Measurements from ENCODE around the gene NPAS3. TPM values are rescaled to one million over a fixed set of nuclear protein-coding genes. Genes with fewer than 3 reads are reported as not detected.

Gene NPAS3
- total RNA-seq, 1 donor from 2014 or later: 0.95 TPM

GRCh38 chr14:33539918-33540357, 601.3 kb downstream of the NPAS3 start:
- intact Hi-C loops (cut with DNase I): no loop called here
- H3K4me1 ChIP-seq: no peaks in the 10 kb centered on the region
- ATAC-seq: no peak

GRCh38 chr14:33541171-33541570, 602.5 kb downstream of the NPAS3 start:
- no peak overlapping the region for H3K27ac ChIP-seq
- intact Hi-C loops (cut with DNase I): no loop called here
- no peaks in the 10 kb centered on the region for H3K36me3 ChIP-seq
- ATAC-seq: no peak
- DNase-seq: no peak
- no peak for TF ChIP-seq CTCF (IDR thresholded peaks at IDR 0.05)
- H3K4me1 ChIP-seq: no peaks in the 10 kb centered on the region
- no peaks in the 10 kb centered on the region for H3K27me3 ChIP-seq (ENCODE audit: low read depth)
- no peaks in the 10 kb centered on the region for H3K9me3 ChIP-seq
- H3K4me3 ChIP-seq: no peak overlapping the region

More at GRCh38 chr14:33539918-33540357, 601.3 kb downstream of the NPAS3 start:
- TF ChIP-seq CTCF (IDR thresholded peaks at IDR 0.05): no peak
- Histone ChIP-seq H3K9me3 (no peaks in the 10 kb centered on the region), H3K4me3 (no peak overlapping the region), H3K36me3 (no peaks in the 10 kb centered on the region), H3K27me3 (ENCODE audit: low read depth) (no peaks in the 10 kb centered on the region), H3K27ac (no peak overlapping the region)
- DNase-seq: no peak

GRCh38 chr14:33542338-33543287, 603.9 kb downstream of the NPAS3 start:
- no peak for ATAC-seq
- no peaks in the 10 kb centered on the region for H3K27me3 ChIP-seq (ENCODE audit: low read depth)
- DNase-seq: no peak
- no peak overlapping the region for H3K4me3 ChIP-seq
- no peak overlapping the region for H3K27ac ChIP-seq
- no peaks in the 10 kb centered on the region for H3K4me1 ChIP-seq
- H3K9me3 ChIP-seq: no peaks in the 10 kb centered on the region
- TF ChIP-seq CTCF (IDR thresholded peaks at IDR 0.05): no peak
- H3K36me3 ChIP-seq: no peaks in the 10 kb centered on the region
- intact Hi-C loops (cut with DNase I): no loop called here

DNA sequence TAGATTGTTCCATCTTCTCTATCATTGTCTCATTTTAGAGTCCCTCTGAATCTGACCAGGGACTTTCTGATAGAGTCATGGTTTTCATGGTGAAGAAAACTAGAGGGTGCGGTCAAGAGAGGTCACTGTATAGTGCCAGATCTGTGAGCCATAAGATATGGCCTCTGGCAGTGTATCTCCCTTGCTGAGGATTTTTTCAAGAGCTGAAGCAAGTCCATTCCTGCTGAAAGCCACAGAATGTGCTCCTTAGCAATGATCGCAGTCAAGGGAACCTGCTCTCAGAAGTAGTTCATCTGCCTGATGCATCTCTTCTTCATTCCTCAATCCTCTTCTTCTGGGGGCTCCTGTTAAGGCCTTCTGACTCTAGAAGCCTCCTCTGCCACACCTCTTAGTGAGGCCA, 607.0 kb downstream of the NPAS3 start:
- no peaks in the 10 kb centered on the region for H3K36me3 ChIP-seq
- H3K27ac ChIP-seq: no peak overlapping the region
- H3K4me3 ChIP-seq: no peak overlapping the region
- H3K9me3 ChIP-seq: no peaks in the 10 kb centered on the region
- H3K27me3 ChIP-seq (ENCODE audit: low read depth): no peaks in the 10 kb centered on the region
- H3K4me1 ChIP-seq: no peaks in the 10 kb centered on the region
- DNase-seq (no peak), ATAC-seq (no peak)
- intact Hi-C loops (cut with DNase I): no loop called here
- no peak for TF ChIP-seq CTCF (IDR thresholded peaks at IDR 0.05)

- no peak for TF ChIP-seq CTCF (IDR thresholded peaks at IDR 0.05)
- H3K27me3 ChIP-seq (ENCODE audit: low read depth): no peaks in the 10 kb centered on the region
- H3K36me3 ChIP-seq: no peaks in the 10 kb centered on the region
- ATAC-seq: no peak
- no peak overlapping the region for H3K4me3 ChIP-seq
- no peaks in the 10 kb centered on the region for H3K9me3 ChIP-seq
- DNase-seq: no peak
- no peak overlapping the region for H3K27ac ChIP-seq
- no peaks in the 10 kb centered on the region for H3K4me1 ChIP-seq
- intact Hi-C loops (cut with DNase I): no loop called here
Measured at GRCh38 chr14:33548606-33549005, 609.9 kb downstream of the NPAS3 start.
